NK-92 (cell line): ENCODE data around the gene ELAVL4.

Experiments
- DNase-seq: peaks from one replicate; lab custom pipeline; 2025; ENCODE audit not compliant: unreplicated experiment; lab: John Stamatoyannopoulos, UW

Gene ELAVL4

DNA sequence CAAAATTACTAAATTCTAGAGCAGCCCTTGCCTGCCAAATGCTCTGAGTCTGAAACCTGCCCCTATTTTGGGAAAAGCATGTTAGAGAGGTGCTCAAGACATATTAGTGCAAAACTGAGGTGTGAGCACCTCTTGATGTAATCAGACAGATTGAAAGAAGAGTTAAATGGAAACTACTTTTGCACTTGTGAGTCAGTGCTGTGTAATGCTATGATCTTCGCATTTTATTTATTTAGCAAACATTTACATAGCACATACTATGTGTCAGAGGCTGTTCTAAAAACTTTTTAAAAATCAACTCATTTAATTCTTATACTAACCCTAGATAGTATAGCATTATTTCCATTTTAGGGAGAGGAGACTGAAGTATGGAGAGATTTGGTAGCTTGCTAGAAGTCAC, 138.1 kb downstream of the ELAVL4 start:
- DNase-seq: no peak

- DNase-seq: no peak
These were observed 143.0 kb downstream of the ELAVL4 start for GRCh38 chr1:50251702-50252101.

DNA sequence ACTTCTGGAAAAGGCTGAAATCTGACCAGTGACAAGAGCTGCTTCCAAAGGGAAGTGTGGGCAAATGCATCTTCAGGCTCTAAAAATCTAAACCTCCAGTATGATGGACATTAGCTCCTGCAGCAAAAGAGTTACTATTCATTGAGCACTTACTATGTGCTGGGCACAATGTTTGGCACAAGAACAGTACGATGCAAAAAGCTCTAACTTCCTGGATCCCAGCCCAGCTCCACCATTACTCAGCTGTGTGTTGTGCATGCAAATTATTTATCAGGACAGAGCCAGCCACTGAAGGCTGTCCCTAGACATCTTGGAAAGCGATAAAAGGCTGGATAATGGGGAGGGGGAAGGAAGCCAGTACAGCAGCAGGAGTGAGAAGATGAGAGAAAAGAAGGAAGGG, 143.5 kb downstream of the ELAVL4 start:
- no peak for DNase-seq
